Neural progenitor cell (in vitro differentiated cells): ENCODE data around the gene BCL2L11. TPM values are rescaled to one million over a fixed set of nuclear protein-coding genes. Genes with fewer than 3 reads are reported as not detected.

Source experiments
- DNase-seq: peaks from one replicate; pipeline ENCODE4 v3.0.0-alpha.2; 2016; ENCODE audit warnings: low spot score
- H2AFZ ChIP-seq: fragments of 200-600 bp; sonication (generic); replicated peaks from 2 replicates; pipeline ENCODE4 v1.6.1; 2016; ENCODE audit warnings: antibody characterized with exemption
- H3F3A ChIP-seq: fragments of 200-600 bp; sonication (generic); 2 replicates; pipeline ENCODE4 v1.6.1; 2016; ENCODE audit warnings: antibody characterized with exemption, low read depth
- H3K27ac ChIP-seq: fragments of 200-600 bp; sonication (generic); 2 replicates; pipeline ENCODE4 v1.5.1; 2016; ENCODE audit warnings: mild to moderate bottlenecking
- H3K27me3 ChIP-seq: fragments of 200-600 bp; sonication (generic); 2 replicates; pipeline ENCODE4 v1.6.1; 2016; ENCODE audit warnings: mild to moderate bottlenecking, moderate library complexity
- H3K36me3 ChIP-seq: fragments of 200-600 bp; sonication (generic); 2 replicates; pipeline ENCODE4 v1.5.1; 2016
- H3K4me1 ChIP-seq: fragments of 200-600 bp; sonication (generic); 2 replicates; pipeline ENCODE4 v1.6.1; 2016; ENCODE audit warnings: mixed run types
- H3K4me2 ChIP-seq: fragments of 200-600 bp; sonication (generic); 2 replicates; pipeline ENCODE4 v1.6.1; 2016
- H3K4me3 ChIP-seq: fragments of 200-600 bp; sonication (generic); 2 replicates; pipeline ENCODE4 v1.5.1; 2016
- H3K79me2 ChIP-seq: fragments of 200-600 bp; sonication (generic); 2 replicates; pipeline ENCODE4 v1.6.1; 2016; ENCODE audit warnings: low read depth
- H3K9ac ChIP-seq: fragments of 200-600 bp; sonication (generic); 2 replicates; pipeline ENCODE4 v1.6.1; 2016
- H3K9me3 ChIP-seq: fragments of 200-600 bp; sonication (generic); 2 replicates; pipeline ENCODE4 v1.5.1; 2016; ENCODE audit warnings: low read depth
- H4K20me1 ChIP-seq: fragments of 200-600 bp; sonication (generic); 2 replicates; pipeline ENCODE4 v1.6.1; 2016; ENCODE audit warnings: low read depth
- H3K27ac Mint-ChIP-seq: 3 replicates; pipeline ENCODE4 v1.8.0; 2021; ENCODE audit warnings: mixed read lengths
- H3K27me3 Mint-ChIP-seq: 2 replicates; pipeline ENCODE4 v1.8.0; 2022; ENCODE audit warnings: low read depth, mild to moderate bottlenecking, inconsistent platforms, moderate library complexity, mixed read lengths; ENCODE audit not compliant: insufficient read depth
- H3K36me3 Mint-ChIP-seq: 3 replicates; pipeline ENCODE4 v1.8.0; 2021; ENCODE audit warnings: mixed read lengths
- H3K4me1 Mint-ChIP-seq: 3 replicates; pipeline ENCODE4 v1.8.0; 2021; ENCODE audit warnings: mixed read lengths
- H3K4me3 Mint-ChIP-seq: 3 replicates; pipeline ENCODE4 v1.8.0; 2021; ENCODE audit warnings: mild to moderate bottlenecking, moderate library complexity, mixed read lengths
- H3K9me3 Mint-ChIP-seq: 3 replicates; pipeline ENCODE4 v1.8.0; 2020; ENCODE audit warnings: mixed read lengths
- CTCF ChIP-seq: fragments of 200-600 bp; sonication (generic); IDR thresholded peaks from 2 replicates; pipeline ENCODE4 v1.5.1; 2017; ENCODE audit warnings: antibody characterized with exemption, mild to moderate bottlenecking
- EZH2 ChIP-seq: fragments of 200-600 bp; sonication (generic); IDR thresholded peaks from 2 replicates; pipeline ENCODE4 v1.6.1; 2017; ENCODE audit warnings: antibody characterized with exemption, mild to moderate bottlenecking, moderate library complexity
- EZH2phosphoT487 ChIP-seq: fragments of 200-600 bp; sonication (generic); IDR thresholded peaks from 2 replicates; pipeline ENCODE4 v1.6.1; 2017; ENCODE audit warnings: antibody characterized with exemption
- total RNA-seq: library from RNA; depleted of rRNA; stranded (reverse); fragments of >200 nt; gene quantifications from 2 replicates; pipeline ENCODE4 v1.2.3, GENCODE V29; 2015; ENCODE audit warnings: low replicate concordance

Gene BCL2L11
- total RNA-seq, 1 donor from 2014 or later: 46.9 TPM

- Mint-ChIP-seq H3K27me3 (no peaks in the 10 kb centered on the region), H3K36me3 (peaks cover 67% of the 10 kb centered on the region), H3K4me3 (no peak overlapping the region), H3K9me3 (no peaks in the 10 kb centered on the region), H3K27ac (no peak overlapping the region), H3K4me1 (peaks cover 24% of the 10 kb centered on the region)
- Histone ChIP-seq H3K4me1 (peaks cover 26% of the 10 kb centered on the region), H3K27me3 (no peaks in the 10 kb centered on the region), H3K4me3 (no peak overlapping the region), H4K20me1 (peaks cover 99% of the 10 kb centered on the region), H3K79me2 (peaks cover 100% of the 10 kb centered on the region), H2AFZ (no peak overlapping the region), H3K9ac (no peak overlapping the region), H3K27ac (no peak overlapping the region), H3K36me3 (peaks cover 31% of the 10 kb centered on the region), H3F3A (no peaks in the 10 kb centered on the region), H3K9me3 (no peaks in the 10 kb centered on the region), H3K4me2 (peak overlapping the region; percentile 21)
- no peak for DNase-seq
- TF ChIP-seq EZH2phosphoT487 (no peak), CTCF (no peak), EZH2 (no peak)
Measured at GRCh38 chr2:111135237-111135909, 14.7 kb downstream of the BCL2L11 start.

- H3K27me3 Mint-ChIP-seq: no peaks in the 10 kb centered on the region
- no peak overlapping the region for H3K9ac ChIP-seq
- H3K4me3 ChIP-seq: no peak overlapping the region
- no peak overlapping the region for H2AFZ ChIP-seq
- peaks cover 34% of the 10 kb centered on the region for H3K36me3 ChIP-seq
- H3K79me2 ChIP-seq: peaks cover 100% of the 10 kb centered on the region
- H3K4me3 Mint-ChIP-seq: no peak overlapping the region
- no peak overlapping the region for H3K27ac Mint-ChIP-seq
- TF ChIP-seq EZH2phosphoT487 (no peak), CTCF (peak; percentile 22), EZH2 (no peak)
- no peaks in the 10 kb centered on the region for H3K9me3 Mint-ChIP-seq
- H4K20me1 ChIP-seq: peaks cover 99% of the 10 kb centered on the region
- H3F3A ChIP-seq: no peaks in the 10 kb centered on the region
- H3K4me1 ChIP-seq: peaks cover 26% of the 10 kb centered on the region
- peak; percentile 27 for DNase-seq
- no peaks in the 10 kb centered on the region for H3K9me3 ChIP-seq
- no peaks in the 10 kb centered on the region for H3K27me3 ChIP-seq
- H3K4me2 ChIP-seq: peak overlapping the region; percentile 21
- no peak overlapping the region for H3K27ac ChIP-seq
- H3K4me1 Mint-ChIP-seq: peaks cover 24% of the 10 kb centered on the region
- peaks cover 67% of the 10 kb centered on the region for H3K36me3 Mint-ChIP-seq
Measured at GRCh38 chr2:111135910-111136297, 15.2 kb downstream of the BCL2L11 start.

- H3K4me1 Mint-ChIP-seq: peaks cover 28% of the 10 kb centered on the region
- H3K9me3 ChIP-seq: no peaks in the 10 kb centered on the region
- peaks cover 15% of the 10 kb centered on the region for H3K4me1 ChIP-seq
- H3K27me3 ChIP-seq: no peaks in the 10 kb centered on the region
- H3K9me3 Mint-ChIP-seq: no peaks in the 10 kb centered on the region
- no peak overlapping the region for H2AFZ ChIP-seq
- H3K4me3 ChIP-seq: no peak overlapping the region
- no peak overlapping the region for H3K4me3 Mint-ChIP-seq
- no peak overlapping the region for H3K27ac ChIP-seq
- H4K20me1 ChIP-seq: peaks cover 96% of the 10 kb centered on the region
- peaks cover 21% of the 10 kb centered on the region for H3K36me3 ChIP-seq
- no peak overlapping the region for H3K4me2 ChIP-seq
- no peak overlapping the region for H3K27ac Mint-ChIP-seq
- no peak for DNase-seq
- H3K79me2 ChIP-seq: peaks cover 94% of the 10 kb centered on the region
- no peak for TF ChIP-seq EZH2
- TF ChIP-seq EZH2phosphoT487: no peak
- no peak for TF ChIP-seq CTCF
- peaks cover 53% of the 10 kb centered on the region for H3K36me3 Mint-ChIP-seq
- no peaks in the 10 kb centered on the region for H3F3A ChIP-seq
- H3K27me3 Mint-ChIP-seq: peaks cover 2% of the 10 kb centered on the region
- no peak overlapping the region for H3K9ac ChIP-seq
Measured at GRCh38 chr2:111138839-111139238, 18.1 kb downstream of the BCL2L11 start.
